Sigmoid colon (tissue), 7 donors: Measurements from ENCODE around the gene APEH. TPM values are rescaled to one million over a fixed set of nuclear protein-coding genes. Genes with fewer than 3 reads are reported as not detected.
"Not testable (repeated sequence)": the region's sequence is repeated elsewhere in the genome, so short reads cannot be mapped to it uniquely, and the experiment has no call there.

Experiments
- DNase-seq: peaks from one replicate; pipeline ENCODE4 v3.0.0-alpha.2; 2019
- H3K27ac ChIP-seq, 4 donors: fragments of 200-600 bp; sonication (generic); one replicate each; pipeline ENCODE4 v1.5.1; 2016 to 2019; ENCODE audit warnings: mild to moderate bottlenecking in 1 of 4
- H3K27me3 ChIP-seq, 3 donors: fragments of 200-600 bp; sonication (generic); one replicate each; pipeline ENCODE4 v1.5.1; 2019; ENCODE audit warnings: mild to moderate bottlenecking in 1 of 3
- H3K36me3 ChIP-seq, 4 donors: fragments of 200-600 bp; sonication (generic); one replicate each; pipeline ENCODE4 v1.5.1; 2016 to 2019
- H3K4me1 ChIP-seq, 4 donors: fragments of 200-600 bp; sonication (generic); one replicate each; pipeline ENCODE4 v1.5.1; 2017 to 2019
- H3K4me3 ChIP-seq, 4 donors: fragments of 200-600 bp; sonication (generic); one replicate each; pipeline ENCODE4 v1.5.1; 2017 to 2019; ENCODE audit warnings: mild to moderate bottlenecking in 2 of 4, moderate library complexity in 1 of 4
- H3K9me3 ChIP-seq, 4 donors: fragments of 200-600 bp in 3 of 4; sonication (generic) in 3 of 4; one replicate each; pipeline versions ENCODE4 v1.5.1 to v1.6.1; 2013 to 2019
- EP300 ChIP-seq, 4 donors: sonication (generic); formaldehyde crosslinking; IDR thresholded peaks; one replicate each; pipeline ENCODE4 v1.6.1; 2017; ENCODE audit warnings: antibody characterized with exemption in 4 of 4
- POLR2A ChIP-seq, 2 donors: fragments of 450-650 bp; IDR thresholded peaks; one replicate each; pipeline ENCODE4 v1.6.1; 2016; ENCODE audit warnings: antibody characterized with exemption in 2 of 2, mild to moderate bottlenecking in 2 of 2, moderate library complexity in 2 of 2
- POLR2AphosphoS5 ChIP-seq, 4 donors: sonication (generic); formaldehyde crosslinking; IDR thresholded peaks; one replicate each; pipeline ENCODE4 v1.6.1; 2017; ENCODE audit warnings: antibody characterized with exemption in 4 of 4
- WGBS, 2 donors: extraction: QIAGEN DNeasy Blood & Tissue Kit; methylation state at CpG; one replicate each; pipeline ENCODE4 v1.1.7; 2013; 5-methylcytosine and 5-hydroxymethylcytosine counted together
- intact Hi-C: fragments of 100-400 bp; cut with DNase I; formaldehyde crosslinking; loops from one replicate; pipeline ENCODE4 v1.15.1; 2023
- polyA plus RNA-seq, 3 donors: library from polyadenylated mRNA; stranded (reverse); fragments of 200-250 nt; gene quantifications; one replicate each; pipeline ENCODE4 v1.2.3, GENCODE V29; 2013
- total RNA-seq, 4 donors: library from RNA; depleted of rRNA; stranded (reverse); fragments of >200 nt; gene quantifications; one replicate each; pipeline ENCODE4 v1.1.0, GENCODE V29; 2016
- TF ChIP-seq, protein P1 (sequence below), 4 experiments: fragments of 450-650 bp in 3 of 4; fragments of 200-600 bp in 1 of 4; IDR thresholded peaks; one replicate each; pipeline ENCODE4 v1.5.1; 2016 to 2019; ENCODE audit warnings: antibody characterized with exemption in 4 of 4, mild to moderate bottlenecking in 3 of 4, moderate library complexity in 2 of 4
- donor health status: healthy with polysubstance abuse.
- donor health status: Bipolar disorder and iron deficiency.
- donor health status: healthy.

The APEH gene
- total and polyA plus RNA-seq, 7 donors: 49.0 to 102 (median 64.8) TPM

DNA sequence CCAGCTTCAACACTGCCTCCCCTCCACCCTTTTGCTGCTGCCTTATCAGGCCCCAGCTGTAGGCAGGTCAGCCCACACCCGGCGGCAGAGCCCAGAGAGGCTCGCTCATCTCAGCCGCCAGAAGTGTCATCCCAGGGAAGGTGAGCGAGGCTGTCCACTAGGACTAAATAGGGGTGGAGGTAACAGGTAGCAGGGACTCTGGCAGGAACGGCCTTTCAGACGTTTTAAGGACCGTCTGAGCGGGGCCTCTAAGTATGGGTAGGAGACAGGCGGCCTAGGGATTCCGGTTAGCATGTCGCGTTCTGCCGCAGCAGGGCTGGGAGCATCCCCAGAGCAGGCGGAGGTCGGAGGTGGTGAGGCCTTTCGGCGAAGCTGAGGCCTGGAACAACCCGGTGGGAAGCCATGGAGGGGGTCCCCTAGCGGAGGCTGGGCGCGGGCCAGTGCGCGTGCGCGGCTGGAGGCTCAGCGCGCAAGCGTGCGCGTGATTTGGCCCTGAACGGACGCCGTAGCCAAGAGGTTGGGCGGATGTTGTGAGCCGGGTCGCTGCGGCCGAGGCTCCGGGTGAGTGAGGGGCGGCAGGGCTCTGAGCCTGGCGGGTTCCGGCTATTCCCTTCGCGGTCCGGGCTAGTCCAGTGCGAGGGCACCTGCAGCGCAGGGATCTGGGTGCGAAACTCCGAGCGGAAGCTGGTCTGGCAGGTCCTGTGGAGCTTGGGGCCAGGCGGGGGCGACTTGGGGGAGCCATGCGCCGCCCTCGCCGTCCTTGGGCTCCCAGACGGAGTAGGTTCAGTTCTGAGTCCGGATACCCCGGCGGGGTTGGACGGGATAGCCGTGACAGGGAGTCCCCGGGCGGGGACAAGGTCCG, 15.1 kb downstream of the APEH start, which contains the start of the genes MST1 and RNF123:
Gene MST1 (minus strand): TSS at position 429 of the 862 bp plus-strand sequence. CDS start 783 bp downstream, outside the sequence.
Gene RNF123 (plus strand): TSS at position 512 of the 862 bp plus-strand sequence. CDS start 1,609 bp downstream, outside the sequence.
- Histone ChIP-seq H3K9me3 (no peaks in the 10 kb centered on the region), H3K4me3 (peak within 1 kb of the TSS; percentile 82 to 95 (median 86)), H3K4me1 (peaks cover 0 to 39% (median 34%) of the 10 kb centered on the region in 4 donors), H3K27me3 (peaks cover 0 to 28% (median 15%) of the 10 kb centered on the region in 3 donors), H3K27ac (peak within 1 kb of the TSS; percentile 64 to 81 (median 80)), H3K36me3 (peaks cover 0 to 3% (median 0%) of the 10 kb centered on the region in 4 donors)
- intact Hi-C loops: no loop called here
- peak; percentile 93 for DNase-seq
- no peak for TF ChIP-seq EP300 (IDR thresholded peaks at IDR 0.05)
- TF ChIP-seq POLR2A (IDR thresholded peaks at IDR 0.05): peak in 1 of 2 donors; percentile 18
- peak; percentile 52 to 85 (median 82) for TF ChIP-seq POLR2AphosphoS5 (IDR thresholded peaks at IDR 0.05)
- WGBS, 2 donors: 1 to 2% methylated on average over 66 of the region's 66 CpGs

DNA sequence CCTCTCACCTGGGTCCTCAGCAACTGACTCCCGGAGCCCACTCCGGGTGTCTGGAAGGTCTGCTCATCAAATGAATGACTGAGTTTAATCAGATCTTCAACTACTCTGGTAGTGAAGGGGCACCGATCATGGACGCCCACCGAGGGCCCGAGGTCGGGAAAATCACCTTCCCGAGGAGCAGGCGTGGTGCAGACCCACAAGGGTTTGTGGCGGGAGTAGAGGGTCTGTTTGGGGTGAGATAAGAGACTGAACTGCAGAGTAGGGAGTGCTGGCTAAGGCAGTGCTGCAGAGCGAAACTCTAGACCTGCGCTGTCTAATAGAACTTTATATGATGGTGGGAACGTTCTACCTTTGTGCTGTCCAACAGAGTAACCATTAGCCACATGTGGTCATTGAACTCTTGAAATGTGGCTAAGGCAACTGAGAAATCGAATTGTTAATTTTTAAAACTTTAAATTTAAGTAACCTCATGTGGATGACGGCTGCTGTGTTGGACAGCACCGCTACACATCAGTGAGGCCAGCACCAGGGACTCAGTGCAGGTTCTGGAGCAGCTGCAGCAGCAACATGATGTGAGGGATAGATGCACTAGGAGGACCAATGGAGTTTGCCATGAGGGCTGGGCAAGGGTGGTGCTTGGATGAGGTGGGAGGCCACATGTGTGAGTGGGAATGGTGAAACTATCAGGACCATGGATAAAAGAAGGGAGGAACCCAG, 15.9 kb downstream of the APEH start:
- H3K4me3 ChIP-seq: peak overlapping the region; percentile 82 to 95 (median 86)
- H3K36me3 ChIP-seq, DNase-seq, H3K9me3 ChIP-seq, intact Hi-C loops: not testable (repeated sequence)
- H3K27me3 ChIP-seq: peaks cover 0 to 28% (median 15%) of the 10 kb centered on the region in 3 donors
- 6 to 7% methylated on average over 16 of the region's 16 CpGs for WGBS, 2 donors
- H3K27ac ChIP-seq: peak overlapping the region; percentile 64 to 81 (median 80)
- H3K4me1 ChIP-seq: peaks cover 0 to 39% (median 34%) of the 10 kb centered on the region in 4 donors

DNA sequence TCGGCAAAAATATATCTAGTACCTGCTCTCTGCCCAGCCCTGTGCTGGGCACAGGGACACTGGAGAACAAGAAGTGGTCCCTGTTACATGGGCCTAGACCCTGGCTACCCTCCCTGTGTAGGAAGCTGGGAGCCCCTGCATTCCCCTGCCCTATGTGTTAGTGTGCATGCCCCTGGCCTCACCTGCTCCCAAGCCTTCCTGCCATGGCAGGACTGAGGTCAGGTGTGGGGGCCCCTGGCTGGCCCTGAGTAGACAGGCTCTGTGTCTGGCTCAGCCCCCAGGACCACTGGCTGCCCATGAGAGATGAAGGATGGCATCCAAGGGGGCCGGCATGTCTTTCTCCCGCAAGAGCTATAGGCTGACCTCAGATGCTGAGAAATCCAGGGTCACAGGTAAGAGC, 16.7 kb downstream of the APEH start:
- peak overlapping the region in 1 of 4 donors; percentile 84 for H3K4me3 ChIP-seq
- DNase-seq, H3K9me3 ChIP-seq, intact Hi-C loops, H3K36me3 ChIP-seq, H3K27ac ChIP-seq: not testable (repeated sequence)
- 94 to 98% methylated on average over 3 of the region's 3 CpGs for WGBS, 2 donors
- H3K4me1 ChIP-seq: peaks cover 0 to 37% (median 34%) of the 10 kb centered on the region in 4 donors
- peaks cover 0 to 22% (median 15%) of the 10 kb centered on the region in 3 donors for H3K27me3 ChIP-seq

DNA sequence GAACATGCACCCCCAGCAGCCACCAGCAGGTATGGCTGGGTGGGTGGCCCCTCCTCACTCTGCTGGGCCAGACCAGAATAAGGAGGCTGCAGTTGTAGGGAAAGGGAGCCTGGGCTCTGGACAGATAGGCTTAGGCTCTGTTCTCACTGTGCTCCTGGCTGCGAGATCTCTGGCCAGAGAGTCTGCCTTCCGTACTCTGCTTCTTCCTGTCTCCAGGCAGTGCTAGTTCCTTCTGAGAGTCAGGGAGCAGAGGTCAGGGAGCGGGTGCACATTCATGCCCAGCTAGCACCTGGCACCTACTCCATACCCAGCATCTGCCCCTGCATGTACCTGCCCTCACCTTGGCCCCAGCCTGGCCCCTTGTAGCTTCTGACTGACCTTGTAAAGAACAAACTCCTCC, 17.3 kb downstream of the APEH start:
- H3K36me3 ChIP-seq, H3K4me3 ChIP-seq, intact Hi-C loops, H3K27ac ChIP-seq, DNase-seq, H3K9me3 ChIP-seq: not testable (repeated sequence)
- WGBS, 2 donors: 54 to 87% methylated on average over 3 of the region's 3 CpGs
- Histone ChIP-seq H3K27me3 (peaks cover 0 to 16% (median 12%) of the 10 kb centered on the region in 3 donors), H3K4me1 (peaks cover 0 to 32% (median 31%) of the 10 kb centered on the region in 4 donors)

DNA sequence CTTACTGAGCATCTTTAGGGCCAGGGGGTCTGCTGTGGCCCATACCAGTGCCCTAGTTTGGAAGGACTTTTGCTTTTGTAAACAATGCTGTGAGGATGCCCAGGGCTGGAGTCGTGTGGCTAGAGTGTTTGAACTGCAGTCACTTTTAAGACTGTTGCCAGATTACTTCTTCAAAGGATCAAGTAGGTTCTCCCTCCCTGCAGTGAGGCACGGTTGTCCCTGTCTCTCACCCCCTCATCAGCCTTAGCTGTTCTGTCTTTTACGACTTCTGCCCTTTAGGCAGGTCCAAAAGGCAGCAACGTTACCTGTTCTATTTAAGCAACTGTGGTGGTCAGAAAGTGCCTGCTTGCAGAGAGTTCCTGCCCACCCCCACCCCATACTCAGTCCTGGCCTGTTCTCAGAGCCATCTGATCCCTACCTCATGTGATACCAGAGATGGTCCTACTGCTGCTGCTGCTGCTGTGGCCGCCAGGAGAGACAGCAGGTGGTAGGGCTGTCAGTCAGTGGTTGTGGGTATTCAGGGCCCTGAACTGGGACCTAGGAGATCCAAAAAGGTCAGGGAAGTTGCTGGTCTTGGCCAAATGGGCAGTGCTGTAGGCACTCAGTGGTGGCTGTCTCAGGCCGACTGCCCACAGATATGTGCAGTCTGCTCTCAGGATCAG, 20.4 kb downstream of the APEH start:
- H3K27ac ChIP-seq, H3K4me3 ChIP-seq, H3K27me3 ChIP-seq, DNase-seq, intact Hi-C loops, H3K9me3 ChIP-seq: not testable (repeated sequence)
- Histone ChIP-seq H3K4me1 (peaks cover 0 to 19% (median 19%) of the 10 kb centered on the region in 4 donors), H3K36me3 (peaks cover 0 to 24% (median 5%) of the 10 kb centered on the region in 4 donors)
- WGBS, 2 donors: 58 to 68% methylated on average over 6 of the region's 6 CpGs

DNA sequence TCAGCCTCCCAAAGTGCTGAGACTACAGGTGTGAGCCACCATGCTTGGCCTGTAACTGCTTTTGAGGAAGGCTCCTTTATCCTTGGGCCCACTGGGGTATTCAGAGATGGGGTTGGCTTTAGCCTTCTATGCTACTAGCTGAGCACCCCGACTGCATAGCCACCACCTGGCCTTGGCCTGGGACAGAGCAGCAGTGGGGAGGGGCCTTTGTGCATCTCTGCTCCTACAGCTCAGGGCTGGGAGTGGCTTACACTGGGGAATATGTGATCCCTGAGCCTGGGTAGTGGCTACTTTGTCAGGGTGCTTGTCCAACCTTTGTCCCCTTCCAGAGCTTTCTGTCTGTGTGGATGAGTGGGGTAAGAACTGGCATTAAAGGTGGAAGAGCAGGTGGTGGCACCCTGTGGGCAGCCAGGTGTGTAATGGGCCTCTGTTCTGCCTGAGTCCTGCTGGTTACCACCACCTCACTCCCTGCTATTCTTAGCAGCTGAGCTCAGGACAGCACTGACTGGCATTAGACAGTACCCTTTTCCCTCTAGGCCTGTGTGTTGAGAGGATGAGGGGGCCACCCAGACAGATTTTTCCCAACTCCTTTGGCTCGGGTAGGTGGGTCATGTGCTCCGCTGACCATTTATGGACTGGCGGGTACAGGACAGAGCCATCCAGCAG, 21.3 kb downstream of the APEH start:
- H3K27me3 ChIP-seq, H3K4me3 ChIP-seq, intact Hi-C loops, DNase-seq, H3K9me3 ChIP-seq, H3K27ac ChIP-seq: not testable (repeated sequence)
- Histone ChIP-seq H3K4me1 (peaks cover 0 to 12% (median 12%) of the 10 kb centered on the region in 4 donors), H3K36me3 (peaks cover 0 to 33% (median 10%) of the 10 kb centered on the region in 4 donors)
- WGBS, 2 donors: 90 to 93% methylated on average over 4 of the region's 4 CpGs

DNA sequence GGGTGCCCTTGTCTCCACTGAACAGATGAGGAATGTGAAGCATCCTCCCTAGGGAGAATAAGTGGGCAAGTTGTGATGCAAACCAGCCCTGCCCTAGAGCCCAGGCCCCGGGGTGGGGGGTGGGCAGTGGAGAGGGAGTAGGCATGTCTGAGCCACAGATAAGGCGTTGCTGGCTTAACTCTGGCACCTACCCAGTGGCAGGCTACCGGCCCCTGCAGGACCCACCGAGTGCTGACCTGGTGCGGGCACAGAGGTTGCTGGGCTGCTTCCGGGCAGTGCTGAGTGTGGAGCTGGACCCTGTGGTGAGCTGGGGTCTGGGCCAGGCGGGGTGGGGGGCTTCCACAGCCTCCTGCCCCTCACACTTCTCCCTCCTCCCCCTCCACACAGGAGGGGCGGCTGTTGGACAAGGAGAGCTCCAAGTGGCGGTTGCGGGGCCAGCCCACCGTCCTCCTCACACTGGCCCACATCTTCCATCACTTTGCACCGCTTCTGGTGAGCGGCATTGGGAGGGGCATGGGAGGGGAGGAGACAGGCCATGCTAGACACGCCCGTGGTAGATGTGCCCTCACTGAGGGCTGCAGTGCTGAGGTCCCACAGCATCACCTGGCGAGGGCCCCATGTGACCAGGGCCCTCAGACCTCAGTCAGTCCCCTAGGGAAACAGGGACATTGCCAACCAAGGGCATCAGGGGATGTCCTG, 25.3 kb downstream of the APEH start:
- 89 to 90% methylated on average over 16 of the region's 16 CpGs for WGBS, 2 donors

More for the DNA sequence above, 25.3 kb downstream of the APEH start:
- Histone ChIP-seq H3K9me3 (no peaks in the 10 kb centered on the region), H3K4me3 (no peak overlapping the region), H3K27ac (no peak overlapping the region), H3K36me3 (peaks cover 0 to 67% (median 31%) of the 10 kb centered on the region in 4 donors), H3K4me1 (peaks cover 0 to 2% (median 0%) of the 10 kb centered on the region in 4 donors), H3K27me3 (no peaks in the 10 kb centered on the region)
- DNase-seq: no peak
- TF ChIP-seq POLR2AphosphoS5 (IDR thresholded peaks at IDR 0.05): no peak
- TF ChIP-seq, protein P1, sequence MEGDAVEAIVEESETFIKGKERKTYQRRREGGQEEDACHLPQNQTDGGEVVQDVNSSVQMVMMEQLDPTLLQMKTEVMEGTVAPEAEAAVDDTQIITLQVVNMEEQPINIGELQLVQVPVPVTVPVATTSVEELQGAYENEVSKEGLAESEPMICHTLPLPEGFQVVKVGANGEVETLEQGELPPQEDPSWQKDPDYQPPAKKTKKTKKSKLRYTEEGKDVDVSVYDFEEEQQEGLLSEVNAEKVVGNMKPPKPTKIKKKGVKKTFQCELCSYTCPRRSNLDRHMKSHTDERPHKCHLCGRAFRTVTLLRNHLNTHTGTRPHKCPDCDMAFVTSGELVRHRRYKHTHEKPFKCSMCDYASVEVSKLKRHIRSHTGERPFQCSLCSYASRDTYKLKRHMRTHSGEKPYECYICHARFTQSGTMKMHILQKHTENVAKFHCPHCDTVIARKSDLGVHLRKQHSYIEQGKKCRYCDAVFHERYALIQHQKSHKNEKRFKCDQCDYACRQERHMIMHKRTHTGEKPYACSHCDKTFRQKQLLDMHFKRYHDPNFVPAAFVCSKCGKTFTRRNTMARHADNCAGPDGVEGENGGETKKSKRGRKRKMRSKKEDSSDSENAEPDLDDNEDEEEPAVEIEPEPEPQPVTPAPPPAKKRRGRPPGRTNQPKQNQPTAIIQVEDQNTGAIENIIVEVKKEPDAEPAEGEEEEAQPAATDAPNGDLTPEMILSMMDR (IDR thresholded peaks at IDR 0.05): no peak
- intact Hi-C loops: no loop called here
